GM10847 (cell line): Measurements from ENCODE around the gene PRKAR2A.

Experiments
- POLR2A ChIP-seq: IDR thresholded peaks from 2 replicates; pipeline ENCODE4 v1.6.1; 2011; ENCODE audit not compliant: insufficient read length; ENCODE audit errors: extremely low read depth

Gene PRKAR2A

DNA sequence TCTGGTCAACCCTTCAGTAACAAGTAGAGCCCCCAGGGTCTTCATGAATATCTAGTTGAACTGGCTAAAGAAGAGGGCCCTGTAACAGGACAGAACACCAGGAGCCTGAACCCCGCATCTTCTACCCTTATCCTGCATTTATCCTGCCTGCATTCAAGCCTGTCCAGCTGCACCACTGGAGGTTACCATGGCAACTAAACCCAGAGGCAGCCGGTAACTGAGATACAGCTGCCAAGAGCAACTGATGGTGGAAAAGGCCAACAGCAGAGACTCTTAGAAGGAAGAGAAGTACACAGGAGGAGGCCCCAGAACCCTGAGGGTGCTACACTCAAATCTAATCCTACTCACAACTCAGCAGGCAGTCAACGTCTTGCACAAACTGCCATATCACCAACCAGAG, 3.7 kb upstream of the PRKAR2A start:
- TF ChIP-seq POLR2A, result no peak

DNA sequence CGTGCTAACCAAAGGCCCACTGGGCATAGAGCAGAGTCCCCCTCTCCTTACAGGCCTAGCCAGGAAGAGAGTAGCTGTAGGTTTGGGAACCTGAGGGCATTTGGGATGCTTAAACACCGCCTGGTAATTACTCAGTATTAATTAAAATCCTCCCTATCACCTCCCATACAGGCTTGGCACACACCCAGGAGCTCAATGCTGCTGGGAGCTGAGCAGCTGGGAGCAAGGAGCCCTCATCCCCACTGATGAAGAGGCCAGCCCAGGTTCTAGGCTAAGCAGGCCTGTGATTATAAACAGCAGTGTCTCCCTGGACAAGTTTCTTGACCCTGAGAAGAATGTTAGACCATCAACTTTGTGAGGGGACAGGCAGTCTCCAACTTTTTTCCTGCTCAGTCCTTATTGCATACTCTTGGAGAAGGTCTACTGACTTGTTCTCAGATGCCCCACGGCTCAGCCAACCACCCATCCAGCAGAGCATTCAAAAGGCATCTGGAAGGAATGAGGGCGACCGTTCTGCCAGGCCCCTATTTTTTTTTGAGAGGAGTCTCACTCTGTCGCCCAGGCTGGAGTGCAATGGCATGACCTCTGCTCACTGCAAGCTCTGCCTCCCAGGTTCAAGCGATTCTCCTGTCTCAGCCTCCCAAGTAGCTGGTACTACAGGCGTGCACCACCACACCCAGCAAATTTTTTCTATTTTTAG, 1.3 kb upstream of the PRKAR2A start:
- TF ChIP-seq POLR2A, result no peak

DNA sequence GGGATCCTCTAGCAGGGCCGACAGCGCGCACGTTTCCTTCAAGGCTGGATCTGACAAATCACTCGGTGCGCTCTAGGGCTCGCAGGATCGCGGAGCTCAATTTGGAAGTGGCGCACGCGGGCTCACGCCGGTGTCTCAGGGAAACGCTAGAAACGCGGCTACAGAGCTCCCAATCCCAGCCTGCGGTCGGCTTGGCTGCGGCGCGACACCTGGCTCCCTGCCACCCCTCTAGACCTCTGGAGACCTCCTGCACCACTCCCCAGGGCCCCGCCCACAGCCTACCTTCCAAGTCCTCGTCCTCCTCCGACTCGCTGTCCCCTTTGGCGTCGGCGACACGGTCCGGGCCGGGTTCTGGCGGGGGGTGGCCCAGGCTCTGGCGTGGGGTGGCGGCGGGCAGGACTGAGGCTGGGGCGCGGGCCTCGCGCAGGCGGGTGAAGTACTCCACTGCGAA, 596 bp downstream of the PRKAR2A start:
- TF ChIP-seq POLR2A, result no peak

DNA sequence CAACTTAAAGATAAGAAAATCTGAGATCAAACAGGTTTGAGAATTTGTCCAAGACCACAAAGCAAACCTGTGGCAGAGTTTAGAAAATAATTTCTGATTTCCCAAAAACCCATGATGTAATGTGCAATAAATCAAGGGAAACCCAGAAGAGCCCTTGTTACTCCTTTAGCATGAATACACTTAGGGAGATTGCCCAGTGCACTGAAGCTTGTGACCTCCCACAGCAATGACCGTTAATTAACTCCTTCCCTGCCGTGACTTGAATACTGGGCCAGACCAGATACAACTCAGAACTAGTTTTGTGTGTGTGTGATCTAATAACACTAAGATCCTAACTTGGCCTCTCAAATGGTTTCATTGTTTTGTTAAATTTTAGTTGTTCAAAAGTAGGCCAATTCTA, 2.5 kb downstream of the PRKAR2A start:
- no peak for TF ChIP-seq POLR2A

DNA sequence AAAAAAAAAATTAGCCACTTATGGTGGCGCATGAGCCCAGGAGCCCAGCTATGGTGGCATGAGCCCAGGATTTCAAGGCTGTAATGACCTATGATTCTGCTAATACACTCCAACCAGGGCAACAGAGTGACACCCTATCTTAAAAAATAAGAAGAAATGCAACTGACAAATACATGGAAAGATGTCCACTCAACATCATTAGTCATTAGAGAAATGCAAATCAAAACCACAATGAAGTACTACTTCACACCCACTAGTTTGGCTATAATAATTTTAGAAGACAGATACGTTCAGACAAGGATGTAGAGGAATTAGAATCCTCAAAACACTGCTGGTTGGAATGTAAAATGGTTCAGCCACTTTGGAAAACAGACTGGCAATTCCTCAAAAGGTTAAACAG, 10.5 kb downstream of the PRKAR2A start:
- TF ChIP-seq POLR2A, result no peak

DNA sequence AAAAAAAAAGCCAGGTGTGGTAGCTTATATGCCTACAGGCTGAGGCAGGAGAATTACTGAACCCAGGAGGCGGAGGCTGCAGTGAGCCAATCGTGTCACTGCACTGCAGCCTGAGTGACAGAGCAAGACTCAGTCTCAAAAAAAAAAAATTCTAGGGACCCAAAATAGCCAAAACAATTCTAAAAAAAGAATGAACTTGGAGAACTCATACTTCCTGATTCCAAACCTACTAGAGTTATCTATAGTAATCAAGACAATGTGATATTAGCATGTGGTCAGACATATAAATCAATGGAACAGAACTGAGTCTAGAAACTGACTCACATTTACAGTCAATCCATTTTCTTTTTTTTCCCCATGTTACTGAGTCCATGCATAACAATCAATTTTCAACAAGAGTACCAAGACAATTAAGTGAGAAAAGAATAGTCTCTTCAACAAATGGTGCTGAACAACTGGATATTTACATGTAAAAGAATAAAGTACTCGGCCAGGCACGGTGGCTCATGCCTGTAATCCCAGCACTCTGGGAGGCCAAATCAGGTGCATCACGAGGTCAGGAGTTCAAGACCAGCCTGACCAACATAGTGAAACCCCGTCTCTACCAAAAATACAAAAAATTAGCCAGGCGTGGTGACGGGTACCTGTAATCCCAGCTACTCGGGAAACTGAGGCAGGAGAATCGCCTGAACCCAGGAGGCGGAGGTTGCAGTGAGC, 11.9 kb downstream of the PRKAR2A start:
- no peak for TF ChIP-seq POLR2A

DNA sequence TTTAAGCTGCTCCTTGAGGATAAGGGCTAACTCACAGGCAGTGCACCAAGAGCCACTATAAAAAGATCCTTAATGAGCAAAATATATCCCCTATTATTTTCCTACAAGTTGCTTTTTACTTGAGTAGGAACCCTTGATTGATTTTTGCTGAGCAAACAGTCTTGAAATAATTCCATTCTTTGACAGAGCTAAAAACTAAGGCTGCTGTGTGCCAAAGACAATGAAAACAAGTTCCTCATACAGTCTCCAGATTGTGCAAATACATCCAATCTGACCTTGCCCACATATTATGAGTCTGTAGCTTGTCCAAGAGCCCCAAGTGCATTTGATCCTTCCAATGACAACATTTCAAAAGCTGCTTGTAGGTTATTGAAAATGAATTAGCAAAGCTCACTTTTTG, 15.0 kb downstream of the PRKAR2A start:
- no peak for TF ChIP-seq POLR2A

DNA sequence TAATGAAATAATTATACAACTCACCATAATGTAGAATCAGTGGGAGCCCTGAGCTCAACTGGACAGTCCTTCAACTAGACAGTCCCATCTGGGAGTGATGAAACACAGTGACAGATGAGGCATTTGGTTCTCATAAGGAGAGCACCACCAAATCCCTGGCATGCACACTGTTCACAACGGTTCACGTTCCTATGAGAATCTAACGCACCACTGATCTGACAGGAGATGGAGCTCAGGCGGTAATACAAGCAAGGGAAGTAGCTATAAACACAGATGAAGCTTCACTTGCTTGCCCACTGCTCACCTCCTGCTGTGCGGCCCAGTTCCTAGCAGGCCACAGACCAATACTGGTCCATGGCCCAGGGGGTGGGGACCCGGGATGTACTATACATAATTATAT, 17.0 kb downstream of the PRKAR2A start:
- no peak for TF ChIP-seq POLR2A

DNA sequence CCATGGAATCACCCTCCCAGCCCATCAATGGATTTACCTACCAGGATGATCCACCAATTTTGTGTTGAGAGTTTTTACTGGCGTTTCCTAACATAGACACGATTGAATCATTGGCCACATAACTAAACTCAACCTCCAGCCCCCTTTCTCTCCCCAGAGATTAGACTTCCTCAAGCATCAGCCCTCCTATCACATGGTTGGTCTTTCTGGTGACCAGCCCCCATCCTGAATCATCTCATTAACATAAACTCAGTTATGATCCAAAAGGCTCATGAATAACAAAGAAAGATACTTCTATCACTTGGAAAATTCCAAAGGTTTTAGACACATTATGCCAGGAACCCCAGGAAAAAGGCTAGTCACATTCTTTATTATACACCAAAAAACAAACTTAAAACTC, 21.2 kb downstream of the PRKAR2A start:
- TF ChIP-seq POLR2A, result no peak

DNA sequence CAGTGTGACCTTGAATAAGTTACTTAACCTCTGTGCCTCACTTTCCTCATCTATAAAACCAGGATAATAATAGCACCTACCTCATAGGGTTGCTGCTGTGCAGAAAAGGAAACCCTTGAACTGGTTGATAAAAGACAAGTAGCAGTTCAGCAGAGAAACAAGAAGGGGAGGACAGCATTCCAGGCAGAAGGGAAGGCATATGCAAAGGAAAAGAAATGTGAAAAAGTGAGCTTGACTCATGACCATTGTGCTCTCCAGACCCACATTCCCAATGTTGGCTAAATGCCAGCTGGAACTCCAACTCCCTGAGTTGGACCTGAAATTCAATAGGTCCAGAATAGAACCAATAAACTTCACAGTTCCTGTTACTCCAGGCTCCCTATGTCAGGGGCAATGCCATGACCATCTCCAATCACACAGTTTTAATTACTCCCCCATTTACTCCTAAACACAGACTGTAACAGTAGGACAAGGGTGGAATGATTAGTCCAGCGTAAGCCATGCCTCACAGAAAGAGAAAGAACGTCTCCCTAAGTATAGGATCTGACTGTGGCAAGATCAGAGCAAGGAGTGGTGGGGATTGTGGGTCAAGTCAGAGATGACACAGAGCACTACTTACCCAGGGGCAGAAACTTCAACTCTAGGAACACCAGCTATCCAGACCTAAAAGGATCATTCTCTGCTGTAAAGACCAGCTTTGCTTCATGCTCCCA, 26.9 kb downstream of the PRKAR2A start:
- no peak for TF ChIP-seq POLR2A

DNA sequence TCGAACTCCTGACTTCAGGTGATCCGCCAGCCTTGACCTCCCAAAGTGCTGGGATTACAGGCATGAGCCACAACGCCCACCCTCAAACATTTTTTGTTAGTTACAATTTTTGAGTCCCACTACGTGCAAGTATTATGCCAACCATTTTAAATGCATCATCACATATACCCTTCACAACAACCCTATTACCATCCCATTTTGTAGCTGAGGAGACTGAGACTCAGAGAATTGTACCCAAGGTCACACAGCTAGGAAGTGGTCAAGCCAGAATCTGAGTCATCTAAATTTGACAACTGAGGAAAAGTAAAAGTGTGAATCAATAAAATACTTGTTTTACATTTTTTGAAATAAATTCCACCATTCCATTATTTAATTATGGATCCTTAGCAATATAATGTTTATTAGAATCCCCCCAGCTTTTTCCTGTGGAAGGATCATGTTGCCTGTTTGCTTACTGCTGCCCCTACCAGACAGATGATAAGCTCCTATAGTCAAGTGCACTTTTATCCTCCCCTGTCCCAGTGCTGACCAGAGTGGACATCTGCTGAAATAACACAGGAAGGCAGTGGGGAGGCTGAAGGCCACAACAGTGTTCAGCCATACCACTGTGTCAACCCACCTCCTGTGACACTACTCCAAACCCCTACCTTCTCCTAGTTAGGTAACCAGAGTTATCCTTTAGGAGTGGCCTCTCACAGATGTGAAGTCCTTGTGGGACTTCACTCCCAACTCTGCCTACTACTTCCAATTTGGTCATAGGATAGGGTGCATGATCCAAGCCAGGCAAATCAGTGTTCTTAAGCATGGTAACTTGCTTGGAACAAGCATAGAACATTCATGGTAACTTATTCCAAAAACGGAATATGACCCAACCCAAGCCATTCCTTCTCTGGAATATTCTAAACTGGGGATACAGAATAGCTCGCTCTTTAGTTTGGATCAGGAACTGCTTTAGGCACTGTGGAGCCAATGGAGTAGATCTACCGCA, 28.1 kb downstream of the PRKAR2A start:
- TF ChIP-seq POLR2A, result no peak

DNA sequence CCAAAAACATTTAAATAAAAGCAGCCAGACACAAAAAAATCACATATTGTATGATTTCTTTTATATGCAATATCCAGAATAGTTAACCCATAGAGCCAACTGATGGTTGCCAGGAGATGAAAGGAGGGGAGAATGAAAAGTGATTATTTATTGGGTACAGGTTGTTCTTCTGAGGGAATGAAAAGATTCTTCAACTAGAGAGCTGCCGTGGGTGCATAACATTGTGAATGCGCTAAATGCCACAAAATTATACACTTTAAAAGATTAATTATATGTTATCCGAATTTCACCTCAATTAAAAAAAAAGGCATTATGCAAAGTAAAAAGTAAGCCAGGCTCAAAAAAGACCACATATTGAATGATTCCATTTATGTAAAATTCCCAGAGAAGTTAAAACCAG, 36.1 kb downstream of the PRKAR2A start:
- no peak for TF ChIP-seq POLR2A

DNA sequence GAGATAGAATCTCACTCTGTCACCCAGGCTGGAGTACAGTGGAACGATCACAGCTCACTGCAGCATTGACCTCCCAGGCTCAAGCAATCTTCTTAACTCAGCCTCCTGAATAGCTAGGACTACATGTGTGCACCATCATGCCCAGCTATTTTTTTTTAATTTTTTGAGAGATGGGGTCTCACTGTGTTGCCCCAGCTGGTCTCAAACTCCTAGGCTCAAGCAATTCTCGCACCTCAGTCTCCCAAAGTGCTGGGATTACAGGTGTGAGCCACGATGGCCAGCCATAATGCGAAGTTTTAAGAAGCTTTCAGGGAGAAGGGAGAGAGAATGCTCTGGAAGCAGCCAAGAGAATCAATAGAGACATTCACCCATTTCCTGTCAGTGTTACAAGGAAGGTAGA, 42.7 kb downstream of the PRKAR2A start:
- TF ChIP-seq POLR2A, result no peak

DNA sequence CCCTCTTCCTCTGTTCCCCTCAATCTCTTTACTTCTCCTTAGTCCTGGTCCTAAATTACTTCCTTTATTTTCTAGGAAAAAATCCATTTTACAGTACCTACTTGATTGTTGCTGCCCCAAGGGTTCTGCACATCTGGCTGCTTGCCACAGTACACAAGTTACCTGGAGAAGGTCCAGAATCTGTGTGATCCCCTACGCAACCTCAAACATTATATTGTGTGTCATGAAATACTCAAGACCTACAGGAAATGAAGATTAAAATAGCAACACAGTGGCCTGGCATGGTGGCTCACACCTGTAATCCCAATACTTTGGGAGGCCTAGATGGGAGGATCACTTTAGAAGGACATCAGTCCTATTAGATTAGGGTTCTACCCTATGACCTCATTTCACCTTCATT, 48.7 kb downstream of the PRKAR2A start:
- TF ChIP-seq POLR2A, result no peak

DNA sequence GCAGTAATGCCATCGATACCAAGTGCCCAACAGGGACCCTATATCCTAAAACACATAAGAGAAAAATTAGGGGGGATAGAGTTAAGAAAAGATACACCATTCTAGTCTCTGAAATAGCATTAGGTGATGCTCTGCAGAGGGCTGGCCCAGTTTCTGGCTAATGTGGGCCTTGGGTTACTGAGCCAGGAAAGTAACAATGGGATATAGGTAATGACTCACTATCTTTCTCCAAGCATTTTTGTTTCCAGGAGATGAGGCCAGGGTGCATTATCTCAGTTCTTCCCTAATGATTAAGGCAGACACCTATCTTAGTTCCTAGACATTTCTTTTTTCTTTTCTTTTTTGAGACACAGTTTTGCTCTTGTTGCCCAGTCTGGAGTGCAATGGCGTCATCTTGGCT, 50.0 kb downstream of the PRKAR2A start:
- TF ChIP-seq POLR2A, result no peak
